Measurements from ENCODE around the gene SOX10. TPM values are rescaled to one million over a fixed set of nuclear protein-coding genes. Genes with fewer than 3 reads are reported as not detected.
A peak's percentile ranks its signal among the peaks of the same experiment; 100 is the strongest.

The SOX10 gene
- total RNA-seq, 1 donor from 2014 or later = 3.2 TPM

- intact Hi-C loops (cut with DNase I) = loop anchor here (10.0 kb wide), 1 partner anchor 46 kb away; no protein-coding TSS in a partner anchor
- Histone ChIP-seq H3K27ac (peak overlapping the region; percentile 57), H3K27me3 (no peaks in the 10 kb centered on the region), H3K9me3 (no peaks in the 10 kb centered on the region), H3K4me3 (no peak overlapping the region), H3K4me1 (peaks cover 41% of the 10 kb centered on the region), H3K36me3 (peaks cover 0 to 75% of the 10 kb centered on the region in 2 donors)
- TF ChIP-seq POLR2AphosphoS5 (IDR thresholded peaks at IDR 0.05; ENCODE audit: insufficient read depth in 1 of 2, low read depth in 1 of 2) (no peak), CTCF (IDR thresholded peaks at IDR 0.05) (no peak), POLR2A (IDR thresholded peaks at IDR 0.05) (no peak)
- DNase-seq (ENCODE audit: extremely low spot score in 2 of 2) = no peak
Observed at GRCh38 chr22:37930270-37930951, 53.9 kb downstream of the SOX10 start.

GRCh38 chr22:37929390-37929789, 55.0 kb downstream of the SOX10 start:
- TF ChIP-seq POLR2AphosphoS5 (IDR thresholded peaks at IDR 0.05; ENCODE audit: insufficient read depth in 1 of 2, low read depth in 1 of 2) (no peak), CTCF (IDR thresholded peaks at IDR 0.05) (no peak), POLR2A (IDR thresholded peaks at IDR 0.05) (no peak)
- H3K4me1 ChIP-seq = peaks cover 39% of the 10 kb centered on the region
- no peaks in the 10 kb centered on the region for H3K9me3 ChIP-seq
- H3K36me3 ChIP-seq = peaks cover 0 to 68% of the 10 kb centered on the region in 2 donors
- DNase-seq (ENCODE audit: extremely low spot score in 2 of 2) = no peak
- peak overlapping the region; percentile 57 for H3K27ac ChIP-seq
- no peak overlapping the region for H3K4me3 ChIP-seq
- intact Hi-C loops (cut with DNase I) = no loop called here
- H3K27me3 ChIP-seq = no peaks in the 10 kb centered on the region

- Histone ChIP-seq H3K4me1 (peaks cover 21% of the 10 kb centered on the region), H3K27me3 (no peaks in the 10 kb centered on the region), H3K9me3 (no peaks in the 10 kb centered on the region), H3K4me3 (no peak overlapping the region), H3K36me3 (peaks cover 0 to 76% of the 10 kb centered on the region in 2 donors), H3K27ac (no peak overlapping the region)
- intact Hi-C loops (cut with DNase I) = no loop called here
- TF ChIP-seq CTCF (IDR thresholded peaks at IDR 0.05) (no peak), POLR2AphosphoS5 (IDR thresholded peaks at IDR 0.05; ENCODE audit: insufficient read depth in 1 of 2, low read depth in 1 of 2) (no peak), POLR2A (IDR thresholded peaks at IDR 0.05) (no peak)
- no peak for DNase-seq (ENCODE audit: extremely low spot score in 2 of 2)
Observed at GRCh38 chr22:37927637-37927936, 56.8 kb downstream of the SOX10 start.

- H3K4me3 ChIP-seq = no peak overlapping the region
- no peaks in the 10 kb centered on the region for H3K9me3 ChIP-seq
- no peak for TF ChIP-seq POLR2AphosphoS5 (IDR thresholded peaks at IDR 0.05; ENCODE audit: insufficient read depth in 1 of 2, low read depth in 1 of 2)
- no peak for TF ChIP-seq POLR2A (IDR thresholded peaks at IDR 0.05)
- no peak for TF ChIP-seq CTCF (IDR thresholded peaks at IDR 0.05)
- peaks cover 16% of the 10 kb centered on the region for H3K4me1 ChIP-seq
- intact Hi-C loops (cut with DNase I) = no loop called here
- peaks cover 0 to 70% of the 10 kb centered on the region in 2 donors for H3K36me3 ChIP-seq
- DNase-seq (ENCODE audit: extremely low spot score in 2 of 2) = peak in 1 of 2 donors; percentile 92
- no peak overlapping the region for H3K27ac ChIP-seq
- no peaks in the 10 kb centered on the region for H3K27me3 ChIP-seq
Observed at GRCh38 chr22:37926771-37927636, 57.4 kb downstream of the SOX10 start.

- Histone ChIP-seq H3K27me3 (no peaks in the 10 kb centered on the region), H3K27ac (no peak overlapping the region), H3K36me3 (peaks cover 0 to 69% of the 10 kb centered on the region in 2 donors), H3K9me3 (no peaks in the 10 kb centered on the region), H3K4me1 (peaks cover 16% of the 10 kb centered on the region), H3K4me3 (no peak overlapping the region)
- no peak for TF ChIP-seq POLR2AphosphoS5 (IDR thresholded peaks at IDR 0.05; ENCODE audit: insufficient read depth in 1 of 2, low read depth in 1 of 2)
- TF ChIP-seq CTCF (IDR thresholded peaks at IDR 0.05) = no peak
- no peak for TF ChIP-seq POLR2A (IDR thresholded peaks at IDR 0.05)
- DNase-seq (ENCODE audit: extremely low spot score in 2 of 2) = no peak
- intact Hi-C loops (cut with DNase I) = no loop called here
Observed at GRCh38 chr22:37926358-37926757, 58.0 kb downstream of the SOX10 start.
